ENCODE results near the gene ZFR2.
"Not testable (repeated sequence)": the region's sequence is repeated elsewhere in the genome, so short reads cannot be mapped to it uniquely, and the experiment has no call there.

ZFR2 gene

GRCh38 chr19:3898426-3898825 is 29.6 kb upstream of the ZFR2 start:
- Histone ChIP-seq H3K9me2 (replicated peaks; ENCODE audit: control insufficient read depth, low read length) (no peaks in the 10 kb centered on the region), H3F3A (ENCODE audit: control insufficient read depth, insufficient read depth) (no peaks in the 10 kb centered on the region), H3K4me3 (ENCODE audit: low read length) (no peak overlapping the region), H3K9me3 (ENCODE audit: control insufficient read depth, insufficient read depth, low read length) (no peaks in the 10 kb centered on the region), H3K4me2 (ENCODE audit: low read length) (no peak overlapping the region), H3K79me2 (ENCODE audit: control insufficient read depth, low read length) (no peaks in the 10 kb centered on the region), H3K4me1 (ENCODE audit: control insufficient read depth, low read length) (no peaks in the 10 kb centered on the region), H4K20me1 (ENCODE audit: control insufficient read depth, insufficient read depth, low read depth, low read length) (no peaks in the 10 kb centered on the region), H3K27ac (ENCODE audit: low read depth, low read length) (no peak overlapping the region), H3K36me3 (ENCODE audit: control insufficient read depth, low read length) (no peaks in the 10 kb centered on the region), H3K27me3 (ENCODE audit: control insufficient read depth, low read length) (no peaks in the 10 kb centered on the region)
- TF ChIP-seq EZH2phosphoT487 (IDR thresholded peaks at IDR 0.05; ENCODE audit: borderline replicate concordance, low read length) (no peak), CTCF (IDR thresholded peaks at IDR 0.05; ENCODE audit: low read depth, low read length, poor library complexity, severe bottlenecking) (no peak)

GRCh38 chr19:3897936-3898335 is 29.1 kb upstream of the ZFR2 start:
- Histone ChIP-seq H4K20me1 (ENCODE audit: control insufficient read depth, insufficient read depth, low read depth, low read length) (no peaks in the 10 kb centered on the region), H3K9me2 (replicated peaks; ENCODE audit: control insufficient read depth, low read length) (no peaks in the 10 kb centered on the region), H3K9me3 (ENCODE audit: control insufficient read depth, insufficient read depth, low read length) (no peaks in the 10 kb centered on the region), H3K4me2 (ENCODE audit: low read length) (no peak overlapping the region), H3K79me2 (ENCODE audit: control insufficient read depth, low read length) (no peaks in the 10 kb centered on the region), H3K27me3 (ENCODE audit: control insufficient read depth, low read length) (no peaks in the 10 kb centered on the region), H3K4me1 (ENCODE audit: control insufficient read depth, low read length) (no peaks in the 10 kb centered on the region), H3F3A (ENCODE audit: control insufficient read depth, insufficient read depth) (no peaks in the 10 kb centered on the region), H3K27ac (ENCODE audit: low read depth, low read length) (no peak overlapping the region), H3K4me3 (ENCODE audit: low read length) (no peak overlapping the region), H3K36me3 (ENCODE audit: control insufficient read depth, low read length) (no peaks in the 10 kb centered on the region)
- TF ChIP-seq CTCF (IDR thresholded peaks at IDR 0.05; ENCODE audit: low read depth, low read length, poor library complexity, severe bottlenecking) (no peak), EZH2phosphoT487 (IDR thresholded peaks at IDR 0.05; ENCODE audit: borderline replicate concordance, low read length) (no peak)

- no peaks in the 10 kb centered on the region for H3K9me2 ChIP-seq (replicated peaks; ENCODE audit: control insufficient read depth, low read length)
- H3K4me2 ChIP-seq (ENCODE audit: low read length), result no peak overlapping the region
- no peaks in the 10 kb centered on the region for H3F3A ChIP-seq (ENCODE audit: control insufficient read depth, insufficient read depth)
- no peaks in the 10 kb centered on the region for H3K4me1 ChIP-seq (ENCODE audit: control insufficient read depth, low read length)
- no peaks in the 10 kb centered on the region for H3K27me3 ChIP-seq (ENCODE audit: control insufficient read depth, low read length)
- H3K4me3 ChIP-seq (ENCODE audit: low read length), result no peak overlapping the region
- no peaks in the 10 kb centered on the region for H3K79me2 ChIP-seq (ENCODE audit: control insufficient read depth, low read length)
- TF ChIP-seq CTCF (IDR thresholded peaks at IDR 0.05; ENCODE audit: low read depth, low read length, poor library complexity, severe bottlenecking) (no peak), EZH2phosphoT487 (IDR thresholded peaks at IDR 0.05; ENCODE audit: borderline replicate concordance, low read length) (no peak)
- no peak overlapping the region for H3K27ac ChIP-seq (ENCODE audit: low read depth, low read length)
- H3K9me3 ChIP-seq (ENCODE audit: control insufficient read depth, insufficient read depth, low read length), result no peaks in the 10 kb centered on the region
- H4K20me1 ChIP-seq (ENCODE audit: control insufficient read depth, insufficient read depth, low read depth, low read length), result no peaks in the 10 kb centered on the region
- no peaks in the 10 kb centered on the region for H3K36me3 ChIP-seq (ENCODE audit: control insufficient read depth, low read length)
Observed at GRCh38 chr19:3895788-3896187, 26.9 kb upstream of the ZFR2 start.

GRCh38 chr19:3894959-3895358 is 26.1 kb upstream of the ZFR2 start:
- not testable (repeated sequence) for H3K4me3 ChIP-seq (ENCODE audit: low read length); H3K9me3 ChIP-seq (ENCODE audit: control insufficient read depth, insufficient read depth, low read length); H3K36me3 ChIP-seq (ENCODE audit: control insufficient read depth, low read length); H3K4me1 ChIP-seq (ENCODE audit: control insufficient read depth, low read length); H3K79me2 ChIP-seq (ENCODE audit: control insufficient read depth, low read length); H3K27ac ChIP-seq (ENCODE audit: low read depth, low read length); H3K4me2 ChIP-seq (ENCODE audit: low read length); H3K27me3 ChIP-seq (ENCODE audit: control insufficient read depth, low read length); H4K20me1 ChIP-seq (ENCODE audit: control insufficient read depth, insufficient read depth, low read depth, low read length); H3K9me2 ChIP-seq (replicated peaks; ENCODE audit: control insufficient read depth, low read length); H3F3A ChIP-seq (ENCODE audit: control insufficient read depth, insufficient read depth)
